Measurements from ENCODE around the gene CTNNA3. TPM values are rescaled to one million over a fixed set of nuclear protein-coding genes. Genes with fewer than 3 reads are reported as not detected.

Gene CTNNA3
- total RNA-seq, 1 donor from 2014 or later: 0.46 TPM

DNA sequence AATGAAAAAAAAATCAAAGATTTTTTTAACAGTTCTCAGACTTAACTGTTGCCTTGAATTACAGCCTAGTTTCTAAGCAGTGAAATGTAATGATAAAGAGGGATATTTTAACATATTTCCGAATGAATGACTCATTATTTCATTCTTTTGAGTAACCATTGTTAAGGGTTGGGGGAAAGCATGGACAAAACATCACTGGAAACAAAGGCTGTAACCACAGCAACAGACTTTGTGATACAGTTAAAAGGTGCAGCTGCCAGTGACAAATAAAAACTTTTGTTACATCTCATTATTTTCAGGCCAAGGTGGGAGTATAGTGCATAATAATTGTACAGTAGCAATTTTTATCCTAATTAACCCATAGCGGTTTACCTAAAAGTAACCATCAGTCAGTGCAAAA, 597.5 kb downstream of the CTNNA3 start:
- DNase-seq (ENCODE audit: low read depth): no peak
- no peak overlapping the region for H3K4me3 ChIP-seq (ENCODE audit: low read depth, low read length)
- TF ChIP-seq, protein P1, sequence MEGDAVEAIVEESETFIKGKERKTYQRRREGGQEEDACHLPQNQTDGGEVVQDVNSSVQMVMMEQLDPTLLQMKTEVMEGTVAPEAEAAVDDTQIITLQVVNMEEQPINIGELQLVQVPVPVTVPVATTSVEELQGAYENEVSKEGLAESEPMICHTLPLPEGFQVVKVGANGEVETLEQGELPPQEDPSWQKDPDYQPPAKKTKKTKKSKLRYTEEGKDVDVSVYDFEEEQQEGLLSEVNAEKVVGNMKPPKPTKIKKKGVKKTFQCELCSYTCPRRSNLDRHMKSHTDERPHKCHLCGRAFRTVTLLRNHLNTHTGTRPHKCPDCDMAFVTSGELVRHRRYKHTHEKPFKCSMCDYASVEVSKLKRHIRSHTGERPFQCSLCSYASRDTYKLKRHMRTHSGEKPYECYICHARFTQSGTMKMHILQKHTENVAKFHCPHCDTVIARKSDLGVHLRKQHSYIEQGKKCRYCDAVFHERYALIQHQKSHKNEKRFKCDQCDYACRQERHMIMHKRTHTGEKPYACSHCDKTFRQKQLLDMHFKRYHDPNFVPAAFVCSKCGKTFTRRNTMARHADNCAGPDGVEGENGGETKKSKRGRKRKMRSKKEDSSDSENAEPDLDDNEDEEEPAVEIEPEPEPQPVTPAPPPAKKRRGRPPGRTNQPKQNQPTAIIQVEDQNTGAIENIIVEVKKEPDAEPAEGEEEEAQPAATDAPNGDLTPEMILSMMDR (conservative IDR thresholded peaks at IDR 0.05; ENCODE audit: low read depth, low read length): no peak

DNA sequence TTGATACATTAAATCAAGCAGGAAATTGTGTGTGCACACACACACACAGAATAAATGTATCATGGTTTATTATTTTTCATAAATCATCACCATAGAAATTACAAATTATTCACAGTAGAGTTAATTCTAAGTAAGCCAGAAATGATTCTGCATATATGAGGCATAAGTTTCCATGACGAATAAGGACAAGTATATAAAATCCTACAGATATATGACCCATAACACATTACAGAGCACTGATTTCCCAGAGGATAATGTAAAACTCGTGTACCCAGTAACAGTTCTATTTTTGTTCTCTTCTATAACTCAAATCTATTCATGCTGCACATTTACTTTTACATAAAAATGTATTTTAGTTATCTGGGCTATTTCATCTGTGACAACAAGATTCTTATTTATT, 600.5 kb downstream of the CTNNA3 start:
- H3K4me3 ChIP-seq (ENCODE audit: low read depth, low read length): no peak overlapping the region
- DNase-seq (ENCODE audit: low read depth): no peak
- TF ChIP-seq, protein P1 (conservative IDR thresholded peaks at IDR 0.05; ENCODE audit: low read depth, low read length): no peak

DNA sequence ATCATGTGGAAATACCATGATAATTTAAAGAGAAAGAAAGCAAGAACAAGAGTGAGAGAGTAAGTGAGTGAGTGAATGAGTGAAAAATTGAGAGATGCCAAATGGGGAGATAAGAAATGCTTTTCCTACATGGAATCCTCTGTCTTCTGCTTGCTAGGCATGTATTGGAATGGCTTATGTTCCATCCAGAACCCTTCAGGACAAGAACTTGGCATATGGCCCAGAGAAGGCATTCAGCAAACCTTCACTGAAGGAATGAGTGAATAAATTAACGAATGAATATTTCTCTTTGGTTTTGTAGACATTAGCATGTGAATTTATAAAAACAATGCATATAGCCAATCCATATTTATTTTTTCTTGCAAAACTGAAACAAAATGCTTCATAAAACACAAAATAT, 608.0 kb downstream of the CTNNA3 start:
- H3K4me3 ChIP-seq (ENCODE audit: low read depth, low read length): no peak overlapping the region
- no peak for DNase-seq (ENCODE audit: low read depth)
- TF ChIP-seq, protein P1 (conservative IDR thresholded peaks at IDR 0.05; ENCODE audit: low read depth, low read length): no peak

DNA sequence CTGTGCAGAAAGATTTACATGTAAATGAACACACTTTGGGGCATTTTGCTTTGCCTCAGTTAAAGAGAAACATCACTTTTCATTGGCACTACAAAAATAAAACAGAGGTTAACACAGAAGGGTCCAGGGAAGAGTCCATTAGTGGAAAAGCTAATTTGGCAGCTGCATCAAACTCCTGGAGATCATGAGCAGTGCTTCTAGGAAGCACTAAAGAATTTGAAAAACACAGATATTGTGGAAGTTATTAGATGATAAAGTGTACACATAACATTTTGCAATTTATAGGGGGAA, 608.9 kb downstream of the CTNNA3 start:
- no peak overlapping the region for H3K4me3 ChIP-seq (ENCODE audit: low read depth, low read length)
- no peak for DNase-seq (ENCODE audit: low read depth)
- TF ChIP-seq, protein P1 (conservative IDR thresholded peaks at IDR 0.05; ENCODE audit: low read depth, low read length): no peak

DNA sequence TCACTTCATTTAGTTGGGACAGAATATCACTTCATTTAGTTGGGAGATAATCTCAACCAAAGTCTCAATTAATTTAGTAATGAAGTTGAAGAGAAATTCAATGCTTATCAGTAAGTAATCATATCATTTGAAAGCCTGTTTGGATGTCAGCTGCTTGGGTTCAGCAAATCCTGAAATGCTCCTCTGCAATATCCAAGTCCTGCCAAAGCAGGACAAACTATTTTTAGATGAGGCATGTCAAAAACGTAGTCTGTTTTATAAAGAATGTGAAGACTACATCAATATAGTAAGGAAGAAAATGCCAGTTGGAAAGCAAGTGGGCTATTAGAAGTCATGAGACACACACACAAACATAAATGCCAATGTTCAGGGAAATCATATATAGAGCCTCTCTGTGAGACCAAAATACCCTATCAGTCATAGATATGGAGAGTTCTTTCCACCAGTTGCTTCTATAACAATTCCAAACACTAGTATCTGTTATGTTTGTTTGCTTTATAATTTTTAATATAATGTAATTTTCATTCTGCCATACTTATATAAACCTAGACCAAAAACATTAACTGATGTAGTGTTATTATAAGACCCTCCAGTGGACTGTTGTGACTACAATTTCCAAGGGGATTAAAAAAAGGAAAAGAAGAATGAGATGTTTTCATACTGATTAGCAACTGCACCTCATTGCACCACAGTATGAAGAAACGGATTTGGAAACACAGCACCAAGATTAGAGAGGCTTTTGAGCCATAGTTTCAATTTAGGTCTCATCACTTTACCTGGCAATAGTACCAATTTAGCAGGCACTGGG, 609.5 kb downstream of the CTNNA3 start:
- TF ChIP-seq, protein P1 (conservative IDR thresholded peaks at IDR 0.05; ENCODE audit: low read depth, low read length): no peak
- no peak overlapping the region for H3K4me3 ChIP-seq (ENCODE audit: low read depth, low read length)
- DNase-seq (ENCODE audit: low read depth): no peak

DNA sequence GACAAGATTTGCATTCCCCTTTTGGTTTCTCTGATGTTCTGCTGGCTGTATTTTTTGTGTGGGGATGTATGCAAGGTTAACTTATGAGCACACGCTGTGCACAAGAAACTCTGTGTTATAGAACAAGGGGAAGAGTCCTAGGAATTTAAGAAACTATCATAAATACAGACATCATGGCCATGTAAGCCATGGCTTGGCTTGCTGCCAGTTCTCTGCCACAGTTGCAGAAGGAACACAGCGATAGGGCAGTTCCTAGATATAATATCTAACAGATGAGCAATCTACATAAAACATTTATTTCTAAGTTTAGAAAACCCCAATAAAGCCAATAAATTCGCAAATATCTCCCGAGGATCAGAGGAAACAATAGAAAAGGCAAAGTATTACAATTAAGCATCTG, 616.9 kb downstream of the CTNNA3 start:
- DNase-seq (ENCODE audit: low read depth): no peak
- TF ChIP-seq, protein P1 (conservative IDR thresholded peaks at IDR 0.05; ENCODE audit: low read depth, low read length): no peak
- no peak overlapping the region for H3K4me3 ChIP-seq (ENCODE audit: low read depth, low read length)

DNA sequence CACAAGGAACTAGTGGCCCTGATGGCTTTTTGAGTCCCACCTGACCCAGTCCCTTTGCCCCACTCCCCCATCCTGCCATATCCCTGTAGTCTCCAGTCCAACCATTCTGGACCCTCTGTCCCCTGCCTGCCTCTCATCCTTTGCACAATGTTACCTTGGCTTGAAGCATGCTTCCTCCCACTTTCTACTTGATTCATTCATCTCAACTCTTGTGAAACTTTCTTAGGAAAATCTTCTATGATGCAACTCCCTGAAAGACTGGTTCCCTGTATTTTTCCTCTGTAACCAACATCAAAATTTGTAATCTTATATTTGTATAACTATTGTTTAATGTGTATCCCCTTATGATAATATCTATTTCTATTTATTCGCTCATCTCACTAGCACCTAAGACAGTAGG, 618.6 kb downstream of the CTNNA3 start:
- no peak overlapping the region for H3K4me3 ChIP-seq (ENCODE audit: low read depth, low read length)
- TF ChIP-seq, protein P1 (conservative IDR thresholded peaks at IDR 0.05; ENCODE audit: low read depth, low read length): no peak
- no peak for DNase-seq (ENCODE audit: low read depth)
